ENCODE measurements around the gene HHIPL1. TPM values are rescaled to one million over a fixed set of nuclear protein-coding genes. Genes with fewer than 3 reads are reported as not detected.
A peak's percentile ranks its signal among the peaks of the same experiment; 100 is the strongest.

Gene HHIPL1
- total RNA-seq, 1 donor from 2014 or later = 0.86 TPM

DNA sequence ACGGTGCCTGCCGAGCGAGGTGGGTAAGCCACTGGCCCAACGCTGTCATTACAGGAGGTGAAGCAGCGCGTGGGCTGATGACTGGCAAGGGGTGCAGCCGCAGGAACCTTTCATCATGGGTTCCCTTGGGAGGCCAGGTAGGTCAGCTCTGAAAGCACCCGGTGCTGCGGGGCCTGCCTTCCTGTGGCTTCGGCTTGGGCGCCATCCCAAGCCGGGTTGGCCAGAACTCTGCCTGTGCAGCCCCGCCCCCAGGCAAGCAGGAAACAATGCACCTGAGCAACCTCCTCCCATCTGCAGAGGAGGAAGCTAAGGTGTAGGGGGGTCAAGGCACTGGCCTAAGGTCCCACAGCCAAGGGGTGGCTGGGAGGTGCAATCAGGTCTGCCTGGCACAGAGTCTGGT, 20.0 kb upstream of the HHIPL1 start:
- no peak overlapping the region for H3K4me3 ChIP-seq (ENCODE audit: insufficient read depth, low read depth, low read length)
- H3K4me1 ChIP-seq (ENCODE audit: insufficient read depth, low read length) = peaks cover 40% of the 10 kb centered on the region
- TF ChIP-seq, protein P1, sequence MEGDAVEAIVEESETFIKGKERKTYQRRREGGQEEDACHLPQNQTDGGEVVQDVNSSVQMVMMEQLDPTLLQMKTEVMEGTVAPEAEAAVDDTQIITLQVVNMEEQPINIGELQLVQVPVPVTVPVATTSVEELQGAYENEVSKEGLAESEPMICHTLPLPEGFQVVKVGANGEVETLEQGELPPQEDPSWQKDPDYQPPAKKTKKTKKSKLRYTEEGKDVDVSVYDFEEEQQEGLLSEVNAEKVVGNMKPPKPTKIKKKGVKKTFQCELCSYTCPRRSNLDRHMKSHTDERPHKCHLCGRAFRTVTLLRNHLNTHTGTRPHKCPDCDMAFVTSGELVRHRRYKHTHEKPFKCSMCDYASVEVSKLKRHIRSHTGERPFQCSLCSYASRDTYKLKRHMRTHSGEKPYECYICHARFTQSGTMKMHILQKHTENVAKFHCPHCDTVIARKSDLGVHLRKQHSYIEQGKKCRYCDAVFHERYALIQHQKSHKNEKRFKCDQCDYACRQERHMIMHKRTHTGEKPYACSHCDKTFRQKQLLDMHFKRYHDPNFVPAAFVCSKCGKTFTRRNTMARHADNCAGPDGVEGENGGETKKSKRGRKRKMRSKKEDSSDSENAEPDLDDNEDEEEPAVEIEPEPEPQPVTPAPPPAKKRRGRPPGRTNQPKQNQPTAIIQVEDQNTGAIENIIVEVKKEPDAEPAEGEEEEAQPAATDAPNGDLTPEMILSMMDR (IDR thresholded peaks at IDR 0.05; ENCODE audit: insufficient read depth, low read depth, low read length) = no peak
- TF ChIP-seq EZH2 (IDR thresholded peaks at IDR 0.05; ENCODE audit: insufficient read depth, low read length) = no peak
- Mint-ChIP-seq H3K27me3 (ENCODE audit: low read depth, unreplicated experiment) (peaks cover 35% of the 10 kb centered on the region), H3K27ac (ENCODE audit: unreplicated experiment) (no peak overlapping the region), H3K4me1 (ENCODE audit: low read depth, unreplicated experiment) (peaks cover 5% of the 10 kb centered on the region), H3K4me3 (ENCODE audit: unreplicated experiment) (no peak overlapping the region), H3K36me3 (ENCODE audit: low read depth, unreplicated experiment) (no peaks in the 10 kb centered on the region), H3K9me3 (ENCODE audit: unreplicated experiment) (peaks cover 2% of the 10 kb centered on the region)
- H2AFZ ChIP-seq (ENCODE audit: low read depth, low read length) = no peak overlapping the region
- H3K36me3 ChIP-seq (ENCODE audit: insufficient read depth, low read length) = no peaks in the 10 kb centered on the region
- no peaks in the 10 kb centered on the region for H3K27me3 ChIP-seq (ENCODE audit: insufficient read depth, low read length)
- H3K9me3 ChIP-seq (ENCODE audit: insufficient read depth, low read depth, low read length) = no peaks in the 10 kb centered on the region
- no peak overlapping the region for H3K4me2 ChIP-seq (ENCODE audit: low read length)
- no peak overlapping the region for H3K9ac ChIP-seq (ENCODE audit: low read length)
- FAIRE-seq (no peak), DNase-seq (ENCODE audit: low read depth) (no peak)
- H3K79me2 ChIP-seq (ENCODE audit: insufficient read depth, low read length) = no peaks in the 10 kb centered on the region
- H4K20me1 ChIP-seq (ENCODE audit: insufficient read depth, low read length) = no peaks in the 10 kb centered on the region
- H3K27ac ChIP-seq (ENCODE audit: low read depth, low read length) = no peak overlapping the region

DNA sequence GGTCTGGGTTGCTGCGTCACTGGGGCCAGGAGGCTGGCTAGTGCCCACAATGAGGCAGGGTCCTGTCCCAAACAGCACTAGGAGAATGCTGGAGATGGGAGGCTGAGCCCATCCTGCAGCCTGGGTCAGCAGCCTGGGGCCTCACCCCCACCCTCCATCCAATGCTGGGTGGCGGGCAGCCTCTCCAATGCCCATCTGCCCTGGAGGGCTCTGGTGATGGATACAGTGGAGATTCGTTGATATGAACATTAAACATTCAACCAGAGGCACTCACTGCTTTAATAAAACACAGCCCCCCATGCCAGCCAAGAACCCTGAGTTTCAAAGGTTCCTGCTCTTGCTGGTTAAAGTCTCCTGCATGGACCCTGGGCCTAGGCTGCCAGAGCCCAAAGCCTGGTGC, 19.5 kb upstream of the HHIPL1 start:
- Mint-ChIP-seq H3K9me3 (ENCODE audit: unreplicated experiment) (peaks cover 2% of the 10 kb centered on the region), H3K4me3 (ENCODE audit: unreplicated experiment) (no peak overlapping the region)
- FAIRE-seq = no peak

DNA sequence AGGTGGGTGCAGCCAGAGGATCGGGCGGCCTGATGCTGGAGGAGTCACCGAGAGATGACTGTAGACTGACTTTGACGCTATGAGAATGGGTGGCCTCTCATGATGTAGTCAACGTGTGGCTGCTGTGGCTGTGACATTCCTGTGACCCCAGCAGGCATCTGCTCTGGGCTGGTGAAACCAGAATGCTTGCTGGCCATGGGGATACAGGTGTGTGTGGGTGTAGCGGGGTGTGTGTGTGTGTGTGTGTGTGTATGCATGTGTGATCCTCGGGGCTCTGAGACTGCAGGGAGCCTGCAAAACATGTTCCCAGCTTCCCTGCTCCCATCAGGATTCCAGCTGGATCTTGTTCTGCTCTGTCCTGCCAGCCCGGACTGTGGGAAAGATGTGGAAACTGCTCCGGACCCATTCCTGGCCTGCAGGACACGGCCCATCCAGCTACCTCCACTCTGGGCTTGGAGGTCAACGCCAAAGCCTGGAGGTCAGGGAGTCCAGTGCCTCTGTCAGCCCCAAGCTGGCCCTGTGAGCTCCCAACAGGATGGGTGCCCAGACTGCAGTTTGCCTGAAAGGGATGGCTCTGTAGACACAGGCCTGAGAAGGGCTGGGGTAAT, 18.8 kb upstream of the HHIPL1 start:
- Mint-ChIP-seq H3K9me3 (ENCODE audit: unreplicated experiment) (peaks cover 2% of the 10 kb centered on the region), H3K27ac (ENCODE audit: unreplicated experiment) (no peak overlapping the region), H3K27me3 (ENCODE audit: low read depth, unreplicated experiment) (peaks cover 44% of the 10 kb centered on the region), H3K4me3 (ENCODE audit: unreplicated experiment) (no peak overlapping the region), H3K36me3 (ENCODE audit: low read depth, unreplicated experiment) (no peaks in the 10 kb centered on the region), H3K4me1 (ENCODE audit: low read depth, unreplicated experiment) (peaks cover 5% of the 10 kb centered on the region)
- no peaks in the 10 kb centered on the region for H3K79me2 ChIP-seq (ENCODE audit: insufficient read depth, low read length)
- DNase-seq (ENCODE audit: low read depth) (peak; percentile 49), FAIRE-seq (no peak)
- H3K9me3 ChIP-seq (ENCODE audit: insufficient read depth, low read depth, low read length) = no peaks in the 10 kb centered on the region
- H3K4me3 ChIP-seq (ENCODE audit: insufficient read depth, low read depth, low read length) = no peak overlapping the region
- H3K4me2 ChIP-seq (ENCODE audit: low read length) = no peak overlapping the region
- no peak overlapping the region for H3K27ac ChIP-seq (ENCODE audit: low read depth, low read length)
- no peaks in the 10 kb centered on the region for H3K27me3 ChIP-seq (ENCODE audit: insufficient read depth, low read length)
- no peaks in the 10 kb centered on the region for H3K36me3 ChIP-seq (ENCODE audit: insufficient read depth, low read length)
- H4K20me1 ChIP-seq (ENCODE audit: insufficient read depth, low read length) = no peaks in the 10 kb centered on the region
- TF ChIP-seq EZH2 (IDR thresholded peaks at IDR 0.05; ENCODE audit: insufficient read depth, low read length) = no peak
- TF ChIP-seq, protein P1 (IDR thresholded peaks at IDR 0.05; ENCODE audit: insufficient read depth, low read depth, low read length) = no peak
- peaks cover 31% of the 10 kb centered on the region for H3K4me1 ChIP-seq (ENCODE audit: insufficient read depth, low read length)
- no peak overlapping the region for H3K9ac ChIP-seq (ENCODE audit: low read length)
- H2AFZ ChIP-seq (ENCODE audit: low read depth, low read length) = no peak overlapping the region

More for the DNA sequence above, 19.5 kb upstream of the HHIPL1 start:
- DNase-seq (ENCODE audit: low read depth) = no peak
- TF ChIP-seq, protein P1 (IDR thresholded peaks at IDR 0.05; ENCODE audit: insufficient read depth, low read depth, low read length) = no peak
- TF ChIP-seq EZH2 (IDR thresholded peaks at IDR 0.05; ENCODE audit: insufficient read depth, low read length) = no peak
- Histone ChIP-seq H3K27me3 (ENCODE audit: insufficient read depth, low read length) (no peaks in the 10 kb centered on the region), H3K4me2 (ENCODE audit: low read length) (no peak overlapping the region), H3K4me3 (ENCODE audit: insufficient read depth, low read depth, low read length) (no peak overlapping the region), H3K4me1 (ENCODE audit: insufficient read depth, low read length) (peaks cover 35% of the 10 kb centered on the region), H3K36me3 (ENCODE audit: insufficient read depth, low read length) (no peaks in the 10 kb centered on the region), H2AFZ (ENCODE audit: low read depth, low read length) (no peak overlapping the region), H3K9ac (ENCODE audit: low read length) (no peak overlapping the region), H3K9me3 (ENCODE audit: insufficient read depth, low read depth, low read length) (no peaks in the 10 kb centered on the region), H3K27ac (ENCODE audit: low read depth, low read length) (no peak overlapping the region), H3K79me2 (ENCODE audit: insufficient read depth, low read length) (no peaks in the 10 kb centered on the region), H4K20me1 (ENCODE audit: insufficient read depth, low read length) (no peaks in the 10 kb centered on the region)
- no peaks in the 10 kb centered on the region for H3K36me3 Mint-ChIP-seq (ENCODE audit: low read depth, unreplicated experiment)
- no peak overlapping the region for H3K27ac Mint-ChIP-seq (ENCODE audit: unreplicated experiment)
- H3K27me3 Mint-ChIP-seq (ENCODE audit: low read depth, unreplicated experiment) = peaks cover 38% of the 10 kb centered on the region
- H3K4me1 Mint-ChIP-seq (ENCODE audit: low read depth, unreplicated experiment) = peaks cover 5% of the 10 kb centered on the region
